DLD1 (cell line): ENCODE data around the gene B4GALT3.

Source experiments
- in situ Hi-C: cut with HindIII; loops from 2 replicates; pipeline ENCODE4 v1.10.0; 2017; ENCODE audit warnings: low sequenced_read_pairs

The B4GALT3 gene

DNA sequence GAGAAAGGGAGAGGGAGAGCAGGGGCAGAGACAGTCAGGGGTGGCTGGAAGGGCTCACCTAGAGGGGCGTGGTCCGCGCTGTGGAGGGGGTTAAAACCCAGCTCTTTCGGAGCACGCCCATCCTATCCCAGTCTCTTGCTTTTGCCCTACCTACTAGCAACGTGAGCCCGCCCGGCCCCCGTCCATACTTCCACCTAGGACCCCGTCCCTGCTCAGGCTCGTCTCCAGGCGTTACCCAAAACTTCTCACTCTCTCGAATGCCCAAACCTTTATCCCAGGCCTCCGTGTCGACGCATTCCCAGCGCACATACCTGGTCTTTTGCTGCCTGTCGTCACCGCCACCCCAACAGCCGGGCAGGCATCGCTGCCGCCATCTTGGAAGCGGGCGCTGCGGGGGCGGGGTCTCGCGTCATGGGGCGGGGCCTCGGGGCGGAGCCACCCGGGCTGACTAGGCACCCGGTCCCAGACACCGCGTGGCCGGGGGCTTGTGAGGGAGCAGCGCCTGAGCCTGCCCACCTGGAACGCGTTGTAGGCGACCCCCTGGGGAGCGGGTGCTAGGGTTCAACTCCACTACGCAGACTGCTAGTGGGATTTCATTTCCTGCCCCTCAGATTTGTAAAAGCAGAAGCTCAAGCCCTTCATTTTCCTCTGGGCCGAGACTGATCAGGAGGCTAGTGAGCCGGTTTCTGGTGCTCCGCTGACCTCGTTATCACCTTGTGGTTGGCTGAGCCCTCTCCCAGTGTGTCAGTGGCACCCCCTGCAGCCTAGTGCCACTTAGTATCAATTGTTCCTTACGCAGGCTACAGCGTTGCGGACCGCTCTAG is at the start of gene B4GALT3:
TSS of gene B4GALT3 (minus strand) at position 396 of the 824 bp plus-strand sequence. CDS start 1,447 bp downstream, outside the sequence.
- in situ Hi-C loops = no loop called here

DNA sequence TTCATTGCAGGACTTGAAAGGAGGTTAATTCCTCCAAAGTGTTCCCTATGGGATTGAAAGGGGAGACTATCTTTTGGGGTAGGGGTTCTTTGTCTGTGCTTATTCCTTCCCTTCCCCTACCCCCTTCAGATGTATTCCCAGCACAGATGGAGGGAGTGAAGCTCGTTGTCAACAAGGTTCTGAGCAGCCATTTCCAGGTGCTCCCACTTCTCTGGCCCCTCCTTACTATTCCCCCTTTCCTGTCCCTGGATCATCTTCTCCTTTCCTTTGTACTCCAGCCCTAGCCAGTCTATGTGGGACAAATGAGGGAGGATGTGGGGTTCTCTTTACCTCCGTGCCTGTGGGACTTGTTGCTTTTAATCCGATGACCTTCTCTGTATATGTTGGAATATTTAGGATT is 49.5 kb upstream of the B4GALT3 start:
- in situ Hi-C loops = no loop called here

DNA sequence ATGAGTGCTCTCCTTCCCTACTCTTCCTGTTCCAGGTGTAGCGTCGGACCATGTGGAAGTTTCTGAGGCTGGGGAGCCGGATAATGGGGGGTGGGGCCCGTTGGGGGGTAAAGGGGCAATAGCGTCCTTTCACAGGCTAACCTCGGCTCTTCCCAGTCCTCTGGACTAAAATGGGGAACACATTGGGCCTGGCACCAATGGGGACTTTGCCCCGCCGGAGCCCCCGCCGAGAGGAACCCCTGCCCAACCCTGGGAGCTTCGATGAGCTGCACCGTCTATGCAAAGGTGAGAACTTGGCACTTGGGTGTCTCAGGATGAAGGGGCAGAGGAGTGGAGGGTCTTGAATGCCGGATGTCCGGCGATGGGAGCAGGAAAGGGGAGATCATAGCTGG is 49.0 kb upstream of the B4GALT3 start:
- in situ Hi-C loops = no loop called here

DNA sequence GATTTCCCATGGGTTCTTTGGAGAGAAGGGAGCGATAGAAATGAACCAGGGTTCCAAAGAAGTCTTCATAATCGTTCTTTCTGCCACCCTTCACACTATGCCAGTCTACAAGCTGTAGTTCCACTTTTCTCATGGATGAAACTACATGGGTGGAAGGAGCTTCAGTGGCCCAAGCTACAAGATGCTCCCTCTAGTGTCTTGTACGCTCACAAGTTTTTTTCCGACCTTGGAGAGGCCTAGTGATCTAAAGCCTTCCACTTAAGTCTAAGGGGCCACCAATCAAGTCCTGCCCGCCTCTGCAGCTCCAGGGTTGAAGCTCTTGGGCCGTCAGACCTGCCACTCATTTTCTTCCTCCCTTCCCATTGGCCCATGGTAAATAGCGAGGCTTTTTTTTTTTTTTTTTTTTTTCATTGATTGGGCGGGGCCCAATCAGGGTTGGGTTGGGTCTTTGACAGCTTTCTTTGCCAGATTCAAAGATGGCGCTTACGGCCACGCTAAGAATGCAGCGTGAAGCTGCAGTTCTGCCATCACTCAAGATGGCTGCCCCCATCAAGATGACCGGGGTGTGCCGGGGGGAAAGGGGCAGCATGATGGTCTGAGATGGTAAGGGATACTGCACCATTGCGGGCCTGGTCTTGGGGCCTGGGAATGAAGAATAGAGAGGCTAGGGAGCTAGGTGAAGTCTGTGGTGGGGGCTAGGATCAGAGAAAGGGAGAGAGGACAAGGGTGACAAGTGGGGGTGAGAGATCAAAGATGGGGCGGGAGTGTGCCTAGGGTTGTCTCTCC is 48.4 kb upstream of the B4GALT3 start, which contains the start of gene TOMM40L:
TSS of gene TOMM40L (plus strand) at position 527 of the 786 bp plus-strand sequence. CDS start 430 bp downstream, outside the sequence.
- in situ Hi-C loops = no loop called here

DNA sequence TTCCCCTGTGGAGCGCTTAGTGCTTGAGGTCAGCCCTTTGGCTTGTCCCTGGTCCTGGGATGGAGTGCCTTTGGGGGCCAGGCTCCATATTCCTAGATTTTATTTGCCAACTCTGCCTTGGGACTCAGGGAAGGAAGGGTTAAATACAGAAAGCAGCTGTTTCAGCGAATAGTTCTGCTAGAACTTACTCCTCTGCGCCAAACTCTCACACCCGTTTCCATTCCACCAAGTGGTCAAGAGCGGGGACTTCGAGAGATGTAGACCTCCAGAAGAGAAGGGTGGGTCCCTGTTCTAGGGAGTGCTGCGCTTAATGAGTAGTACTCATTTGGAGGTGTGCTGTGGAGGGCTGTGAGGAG is 47.8 kb upstream of the B4GALT3 start:
- in situ Hi-C loops = no loop called here

DNA sequence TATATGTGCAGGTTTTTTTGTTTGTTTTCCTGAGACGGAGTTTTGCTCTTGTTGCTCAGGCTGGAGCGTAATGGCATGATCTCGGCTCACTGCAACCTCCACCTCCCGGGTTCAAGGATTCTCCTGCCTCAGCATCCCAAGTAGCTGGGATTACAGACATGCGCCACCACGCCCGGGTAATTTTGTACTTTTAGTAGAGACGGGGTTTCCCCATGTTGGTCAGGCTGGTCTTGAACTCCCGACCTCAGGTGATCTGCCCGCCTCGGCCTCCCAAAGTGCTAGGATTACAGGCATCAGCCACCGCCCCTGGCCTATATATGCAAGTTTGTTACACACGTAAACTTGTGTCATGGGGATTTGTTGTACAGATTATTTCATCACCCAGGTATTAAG is 47.4 kb upstream of the B4GALT3 start:
- in situ Hi-C loops = loop anchor here (25.0 kb wide), 1 partner anchor 138 kb away; the partner anchor contains the start of gene CFAP126

DNA sequence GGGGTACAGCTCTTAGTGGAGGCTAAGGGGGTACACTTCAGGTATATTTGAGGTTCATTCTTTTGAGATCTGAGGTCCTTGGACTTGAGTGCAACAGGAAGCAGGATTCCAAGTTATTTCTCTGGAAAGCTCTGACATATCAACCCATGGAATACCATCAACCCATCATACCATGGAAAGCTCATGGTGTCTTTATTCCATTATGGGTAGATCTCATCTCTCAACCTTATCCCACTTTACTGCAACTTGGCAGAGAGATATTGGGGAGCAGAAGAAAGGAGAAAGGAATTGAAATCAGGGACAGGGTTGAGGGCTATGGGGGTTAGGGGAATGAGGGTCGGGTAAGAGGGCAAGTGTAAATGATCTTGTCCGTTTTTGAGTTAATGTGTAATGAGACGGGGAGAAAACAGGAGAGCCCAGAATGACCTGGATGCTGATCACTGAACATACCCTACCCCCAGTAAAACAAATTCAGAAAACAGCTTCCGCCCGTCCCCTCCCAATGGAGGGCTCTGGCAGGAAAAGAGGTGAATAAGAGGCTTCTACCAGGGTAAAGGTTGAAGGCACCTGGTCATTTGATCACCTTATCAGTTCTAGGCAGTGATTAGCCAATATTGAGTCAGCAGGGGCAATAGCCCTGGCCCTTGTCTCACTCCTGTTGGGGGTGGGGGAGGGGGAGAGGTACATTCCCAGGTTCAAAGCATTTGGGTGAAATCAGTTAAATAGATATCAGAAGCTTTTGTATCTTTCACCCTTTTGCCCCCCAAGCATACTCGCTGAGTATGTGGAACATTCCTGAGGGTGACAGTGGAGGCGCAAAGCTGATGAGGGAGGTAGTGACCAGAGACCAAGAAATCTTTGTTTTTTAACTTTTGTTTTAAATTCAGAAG is 46.7 kb upstream of the B4GALT3 start:
- in situ Hi-C loops = loop anchor here (25.0 kb wide), 1 partner anchor 138 kb away; the partner anchor contains the start of gene CFAP126

DNA sequence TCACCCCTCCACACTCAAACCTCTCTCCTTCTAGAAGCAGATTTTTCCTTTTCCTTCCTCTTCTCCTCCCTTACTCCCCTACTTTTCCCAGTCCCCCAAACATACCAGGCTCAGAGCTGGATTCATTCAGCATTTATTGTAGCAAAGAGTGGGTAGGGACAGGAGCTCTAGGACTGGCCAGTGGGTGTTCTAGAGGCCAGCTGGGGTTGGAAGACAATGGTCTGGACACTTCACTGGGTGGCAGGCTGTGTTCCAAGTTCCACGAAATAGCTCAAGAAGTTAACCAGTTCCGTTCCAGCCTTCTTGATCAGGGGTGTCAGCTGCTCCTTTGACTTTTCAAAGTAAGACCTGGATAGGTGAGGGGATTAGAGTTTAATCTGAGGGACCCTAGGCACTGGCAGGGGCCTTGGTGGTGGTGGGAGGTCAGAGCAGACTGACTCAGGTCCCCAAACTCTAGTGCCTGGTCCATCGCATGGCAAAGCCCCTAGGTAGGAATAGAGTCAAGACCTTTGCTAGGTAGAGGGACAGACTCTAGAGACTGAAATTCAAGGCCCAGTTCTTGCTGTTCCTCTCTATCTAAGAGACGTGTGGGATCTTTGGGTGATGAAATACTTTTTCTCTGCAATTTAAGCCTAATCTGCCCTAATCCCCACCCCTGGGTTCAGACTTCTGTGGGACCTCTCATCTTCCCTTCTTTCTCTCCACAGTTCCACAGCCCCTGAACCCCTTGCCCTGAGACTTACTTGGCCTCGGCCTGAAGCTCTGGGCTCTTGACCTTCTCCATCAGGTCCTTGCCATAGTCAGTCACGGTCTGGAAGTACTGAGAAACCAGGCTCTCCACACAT is 45.1 kb upstream of the B4GALT3 start:
- in situ Hi-C loops = loop anchor here (25.0 kb wide), 1 partner anchor 140 kb away; the partner anchor contains the start of gene CFAP126

DNA sequence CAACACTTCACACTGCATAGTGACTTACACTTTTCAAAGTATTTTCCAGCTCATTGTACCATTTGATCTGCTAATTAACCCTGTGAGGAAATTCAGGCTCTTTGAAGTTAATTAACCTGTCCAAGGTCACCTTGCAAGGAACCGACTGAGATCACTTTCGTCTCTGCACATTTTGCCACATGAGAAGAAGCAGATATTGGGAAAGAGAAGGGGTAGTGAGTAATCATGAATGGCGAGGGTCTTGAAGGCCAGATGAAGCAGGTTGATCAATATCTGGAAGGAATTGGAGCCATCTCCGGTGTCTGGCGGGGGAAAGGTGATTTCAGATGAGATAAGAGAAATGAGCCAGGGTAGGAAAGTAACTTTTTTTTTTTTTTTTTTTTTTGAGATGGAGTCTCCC is 42.7 kb upstream of the B4GALT3 start:
- in situ Hi-C loops = loop anchor here (25.0 kb wide), 1 partner anchor 142 kb away; the partner anchor contains the start of gene CFAP126

DNA sequence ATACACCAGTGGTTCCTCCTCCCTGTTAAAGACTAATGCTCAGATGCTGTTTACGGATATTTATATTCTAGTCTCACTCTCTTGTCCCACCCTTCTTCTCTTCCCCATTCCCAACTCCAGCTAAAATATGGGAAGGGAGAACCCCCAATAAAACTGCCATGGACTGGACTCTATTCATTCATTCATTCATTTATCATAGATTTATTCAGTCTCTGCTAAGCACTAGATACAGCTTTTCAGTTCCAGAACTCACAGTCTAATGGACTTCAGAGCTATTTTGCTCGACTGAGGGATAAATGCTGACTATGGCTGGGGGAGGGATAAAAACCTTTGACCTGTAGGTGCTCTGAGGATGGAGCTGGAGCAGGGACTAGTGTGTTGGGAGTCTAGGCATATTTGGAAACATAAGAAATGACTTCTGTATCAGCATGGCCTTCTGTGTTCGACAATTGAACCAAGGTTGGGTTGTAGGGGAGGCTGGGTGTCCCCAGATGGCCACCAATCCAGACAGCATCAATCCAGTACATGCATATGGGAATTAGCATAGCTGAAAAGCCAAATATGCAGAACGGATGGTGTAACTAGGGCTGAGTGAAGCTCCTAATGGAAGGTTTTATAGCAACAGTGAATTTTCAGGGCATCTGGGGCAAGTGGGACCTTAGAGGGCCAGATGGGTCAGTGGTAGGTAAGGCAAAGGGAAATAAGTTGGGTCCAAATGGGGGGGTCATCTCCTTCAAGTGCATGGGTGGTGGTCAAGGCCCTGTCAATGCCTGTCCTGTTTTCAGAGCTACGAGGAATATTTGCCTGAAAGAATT is 42.0 kb upstream of the B4GALT3 start:
- in situ Hi-C loops = loop anchor here (25.0 kb wide), 1 partner anchor 143 kb away; the partner anchor contains the start of gene CFAP126

DNA sequence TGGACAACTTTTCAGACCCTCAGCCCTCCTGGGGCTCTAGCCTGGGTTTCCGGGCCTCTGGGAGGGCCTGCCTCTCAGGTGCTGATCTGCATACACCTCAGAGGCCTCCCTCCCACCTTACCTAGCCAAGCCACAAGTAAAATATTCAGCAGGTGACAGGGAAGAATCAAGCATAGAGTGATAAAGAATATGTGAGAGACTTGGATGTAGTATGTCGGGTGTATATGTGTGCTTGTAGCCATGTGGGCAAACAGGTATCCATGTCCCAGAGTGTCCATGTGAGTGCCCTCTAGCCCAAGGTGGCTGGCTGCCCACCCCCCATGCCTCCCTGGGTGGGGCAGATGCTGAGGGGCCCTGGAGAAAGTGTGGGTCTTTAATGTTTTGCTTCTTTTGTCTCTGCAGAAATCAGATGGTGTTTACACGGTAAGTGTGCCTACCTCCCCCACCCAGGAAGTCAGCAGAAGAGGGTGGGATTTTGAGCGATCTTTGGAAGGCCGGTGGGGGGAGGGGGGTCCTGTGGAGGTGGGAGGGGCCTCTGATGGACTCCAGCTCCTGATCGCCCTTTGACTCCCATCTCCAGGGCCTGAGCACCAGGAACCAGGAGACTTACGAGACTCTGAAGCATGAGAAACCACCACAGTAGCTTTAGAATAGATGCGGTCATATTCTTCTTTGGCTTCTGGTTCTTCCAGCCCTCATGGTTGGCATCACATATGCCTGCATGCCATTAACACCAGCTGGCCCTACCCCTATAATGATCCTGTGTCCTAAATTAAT is 41.2 kb upstream of the B4GALT3 start:
- in situ Hi-C loops = loop anchor here (25.0 kb wide), 1 partner anchor 144 kb away; the partner anchor contains the start of gene CFAP126

DNA sequence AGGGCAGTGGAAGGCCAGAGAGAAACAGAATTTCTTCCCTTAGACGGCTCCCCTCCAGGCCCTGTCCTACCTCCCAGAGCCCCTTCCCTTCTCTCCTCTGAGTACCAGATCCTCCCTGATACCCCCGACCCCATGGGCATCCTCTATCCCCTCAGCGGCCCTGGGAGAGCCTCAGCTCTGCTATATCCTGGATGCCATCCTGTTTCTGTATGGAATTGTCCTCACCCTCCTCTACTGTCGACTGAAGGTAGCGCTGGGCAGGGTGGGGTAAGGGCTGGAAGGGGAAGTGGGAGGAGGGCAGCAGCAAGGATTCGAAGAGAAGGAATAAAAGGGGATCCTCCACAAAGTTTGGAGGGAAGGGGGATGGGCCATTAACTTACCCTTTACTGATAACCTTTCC is 40.5 kb upstream of the B4GALT3 start:
- in situ Hi-C loops = loop anchor here (25.0 kb wide), 1 partner anchor 144 kb away; the partner anchor contains the start of gene CFAP126

DNA sequence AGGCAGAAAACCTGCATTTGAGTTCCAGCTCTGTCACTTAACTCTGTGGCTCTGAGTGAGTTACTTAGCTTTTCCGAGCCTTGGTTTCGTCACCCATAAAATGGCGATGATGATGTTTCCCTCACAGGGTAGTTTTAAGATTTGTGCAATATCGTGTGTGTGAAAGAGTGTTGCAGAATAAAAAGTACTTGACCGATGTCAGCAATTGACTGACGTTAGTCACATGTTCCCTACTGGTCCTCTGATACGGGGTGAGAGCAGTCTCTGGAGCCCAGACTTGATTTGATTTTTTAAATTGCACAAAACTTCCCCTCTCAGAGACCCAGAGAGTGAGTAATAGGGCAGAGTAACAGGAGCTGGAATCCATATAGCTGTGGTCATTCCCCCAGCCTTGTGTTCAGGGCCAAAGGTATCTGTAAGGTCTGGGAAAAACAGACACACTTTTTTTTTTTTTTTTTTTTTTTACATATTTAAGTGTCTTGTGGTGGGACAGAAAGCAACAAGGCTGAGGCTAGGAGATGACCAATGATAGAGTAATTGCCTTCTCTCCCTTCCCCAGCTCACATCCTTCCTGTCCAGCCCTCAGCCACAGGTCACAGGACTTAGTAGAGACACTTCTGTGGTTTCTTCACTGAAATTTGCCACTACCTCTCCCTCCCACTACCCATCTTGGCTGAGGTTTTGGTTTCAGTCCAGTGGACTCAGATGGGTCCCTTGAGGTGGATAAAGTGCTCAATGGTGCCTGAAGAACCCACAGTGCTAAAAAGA is 39.8 kb upstream of the B4GALT3 start:
- in situ Hi-C loops = loop anchor here (25.0 kb wide), 1 partner anchor 145 kb away; the partner anchor contains the start of gene CFAP126

DNA sequence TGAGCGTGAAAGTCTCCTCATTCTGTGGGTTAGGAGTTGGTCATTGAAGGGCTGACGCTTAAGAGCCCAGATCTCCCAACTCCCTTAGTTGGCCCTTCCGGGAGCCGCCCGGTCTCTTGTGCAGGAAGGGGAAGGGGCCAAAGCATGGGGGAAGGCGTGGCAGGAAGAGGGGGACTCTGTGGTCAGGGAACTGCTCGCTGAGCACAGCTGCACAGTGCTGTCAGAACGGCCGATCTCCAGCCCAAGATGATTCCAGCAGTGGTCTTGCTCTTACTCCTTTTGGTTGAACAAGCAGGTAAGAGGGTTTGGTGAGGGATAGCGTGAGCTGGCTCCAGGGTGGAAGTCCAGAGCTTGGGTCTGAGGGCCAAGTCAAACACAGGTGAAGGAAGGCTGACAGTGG is 37.8 kb upstream of the B4GALT3 start, which contains the start of gene FCER1G:
TSS of gene FCER1G (plus strand) at position 220 of the 400 bp plus-strand sequence. CDS start at position 247, 27 bp downstream.
- in situ Hi-C loops = loop anchor here (25.0 kb wide), 1 partner anchor 147 kb away; the partner anchor contains the start of gene CFAP126

DNA sequence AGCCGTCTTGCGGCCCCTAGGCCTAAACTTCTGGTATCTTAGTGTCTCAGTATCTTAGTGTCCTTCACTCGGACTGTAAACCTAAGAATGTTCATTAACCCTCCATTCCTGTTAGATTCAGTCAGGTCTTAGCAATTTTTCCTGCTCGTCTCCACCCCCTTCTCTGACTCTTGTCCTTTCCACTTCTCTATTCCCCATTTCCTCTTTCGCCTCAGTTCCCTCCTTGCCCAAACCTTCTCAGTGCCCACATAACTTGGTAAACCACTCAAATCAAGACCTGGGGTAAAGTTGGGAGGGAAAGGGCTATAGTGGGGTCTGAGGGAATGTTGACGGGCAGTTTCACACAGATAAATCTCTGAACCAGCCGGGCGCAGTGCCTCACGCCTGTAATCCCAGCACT is 37.1 kb upstream of the B4GALT3 start:
- in situ Hi-C loops = loop anchor here (25.0 kb wide), 1 partner anchor 148 kb away; the partner anchor contains the start of gene CFAP126

DNA sequence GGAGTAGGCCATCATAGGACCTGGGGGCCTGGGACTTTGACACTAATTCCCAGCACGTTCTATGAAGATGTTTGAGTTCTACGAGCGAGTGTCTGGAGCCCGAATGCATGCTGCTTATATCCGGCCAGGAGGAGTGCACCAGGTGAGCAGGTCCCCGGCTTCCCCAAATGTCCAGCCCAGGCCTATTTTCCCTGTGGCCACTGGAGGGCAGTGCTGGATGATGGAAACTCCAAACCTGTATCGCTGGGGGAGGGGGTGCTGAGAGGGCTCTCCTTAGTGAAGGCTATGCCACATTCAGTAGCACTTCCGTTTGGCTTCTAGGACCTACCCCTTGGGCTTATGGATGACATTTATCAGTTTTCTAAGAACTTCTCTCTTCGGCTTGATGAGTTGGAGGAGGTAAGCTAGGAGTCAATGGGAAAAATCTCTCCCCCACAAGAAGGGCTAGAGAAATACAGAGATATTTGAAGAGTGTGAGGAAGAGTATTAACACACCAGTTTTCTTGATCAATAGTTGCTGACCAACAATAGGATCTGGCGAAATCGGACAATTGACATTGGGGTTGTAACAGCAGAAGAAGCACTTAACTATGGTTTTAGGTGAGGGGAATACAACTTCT is 32.6 kb upstream of the B4GALT3 start:
- in situ Hi-C loops = loop anchor here (25.0 kb wide), 1 partner anchor 152 kb away; the partner anchor contains the start of gene CFAP126
